GM12878 (cell line): ENCODE measurements around the gene IL20RA. TPM values are rescaled to one million over a fixed set of nuclear protein-coding genes. Genes with fewer than 3 reads are reported as not detected.

ENCODE experiments used
- ATAC-seq: fragments of 200-7000 bp; cut with Tn5 transposase; 3 replicates; pipeline ENCODE4 v1.9.1; 2020; ENCODE audit warnings: mild to moderate bottlenecking, moderate library complexity
- BruUV-seq: library from RNA; stranded (reverse); fragments of 400-500 nt; replicated peaks from 2 replicates; lab custom pipeline; 2021; lab: Mats Ljungman, UMichigan
- CTCF ChIA-PET: fragments of 300-600 bp; sonication (Branson Sonifier 250); formaldehyde crosslinking; extraction: SDS; loops from one replicate; lab custom pipeline; 2021; ENCODE audit warnings: inconsistent platforms; lab: Yijun Ruan, JAX
- POLR2A ChIA-PET: fragments of 350-600 bp; formaldehyde crosslinking; extraction: SDS; loops from one replicate; lab custom pipeline; 2021; ENCODE audit warnings: inconsistent platforms; lab: Charles Lee
- RAD21 ChIA-PET: fragments of 300-600 bp; sonication (Branson Sonifier 250); formaldehyde crosslinking; loops from one replicate; lab custom pipeline; 2023; ENCODE audit warnings: antibody characterized with exemption; ENCODE audit not compliant: unreplicated experiment; lab: Charles Lee
- SMC1A ChIA-PET: fragments of 300-600 bp; sonication (Branson Sonifier 250); formaldehyde crosslinking; loops from one replicate; lab custom pipeline; 2023; ENCODE audit not compliant: unreplicated experiment, uncharacterized antibody; lab: Charles Lee
- DNase-seq: peaks from one replicate; pipeline ENCODE4 v3.0.0-alpha.2; 2011; ENCODE audit warnings: low read depth, low spot score
- FAIRE-seq: peaks from 3 replicates; lab custom pipeline; 2011; peaks lifted over from hg19 to GRCh38; lab: Jason Lieb, UNC
- H2AFZ ChIP-seq: 2 replicates; pipeline ENCODE4 v1.6.0; 2011; ENCODE audit warnings: low read depth, low read length, control low read depth; ENCODE audit not compliant: control insufficient read depth
- H3K27ac ChIP-seq: 2 replicates; pipeline ENCODE4 v1.5.1; 2011; ENCODE audit warnings: control low read depth; ENCODE audit not compliant: control insufficient read depth, insufficient read depth
- H3K27me3 ChIP-seq, 2 experiments: replicated peaks in 1 of 2; 2 replicates each; pipeline versions ENCODE4 v1.6.0 to v1.6.1; 2011; ENCODE audit warnings: low read length in 1 of 2; ENCODE audit not compliant: control insufficient read depth in 2 of 2, insufficient read depth in 2 of 2
- H3K36me3 ChIP-seq, 2 experiments: 2 replicates each; pipeline ENCODE4 v1.5.1; 2011; ENCODE audit warnings: low read length in 1 of 2; ENCODE audit not compliant: control insufficient read depth in 2 of 2, insufficient read depth in 2 of 2
- H3K4me1 ChIP-seq: 2 replicates; pipeline ENCODE4 v1.6.1; 2011; ENCODE audit warnings: mild to moderate bottlenecking, low read length, moderate library complexity, mixed read lengths; ENCODE audit not compliant: control insufficient read depth, insufficient read depth
- H3K4me2 ChIP-seq: 2 replicates; pipeline ENCODE4 v1.6.0; 2011; ENCODE audit warnings: control low read depth; ENCODE audit not compliant: control insufficient read depth, insufficient read depth
- H3K4me3 ChIP-seq: fragments of 200-600 bp; sonication (generic); 2 replicates; pipeline ENCODE4 v1.5.1; 2016
- H3K79me2 ChIP-seq: 2 replicates; pipeline ENCODE4 v1.6.0; 2011; ENCODE audit warnings: low read length; ENCODE audit not compliant: control insufficient read depth, insufficient read depth
- H3K9ac ChIP-seq: 2 replicates; pipeline ENCODE4 v1.8.0; 2011; ENCODE audit warnings: low read length, control low read depth, mixed read lengths; ENCODE audit not compliant: control insufficient read depth, insufficient read depth
- H3K9me3 ChIP-seq: replicated peaks from 3 replicates; pipeline ENCODE4 v1.5.1; 2011; ENCODE audit warnings: mild to moderate bottlenecking, low read length; ENCODE audit not compliant: control insufficient read depth, insufficient read depth
- H4K20me1 ChIP-seq: 2 replicates; pipeline ENCODE4 v1.6.0; 2011; ENCODE audit not compliant: control insufficient read depth, insufficient read depth
- FOXM1 ChIP-seq: IDR thresholded peaks from 2 replicates; pipeline ENCODE4 v1.6.1; 2012; ENCODE audit warnings: low read depth, mild to moderate bottlenecking, inconsistent platforms, low read length, moderate library complexity
- IKZF1 ChIP-seq: fragments of 450-650 bp; conservative IDR thresholded peaks from 2 replicates; pipeline ENCODE4 v1.6.1; 2017; ENCODE audit warnings: antibody characterized with exemption, mild to moderate bottlenecking
- IKZF2 ChIP-seq, 2 experiments: fragments of 450-650 bp; IDR thresholded peaks; 2 replicates each; pipeline ENCODE4 v1.6.1; 2017; ENCODE audit warnings: mild to moderate bottlenecking in 2 of 2, moderate library complexity in 2 of 2
- MXI1 ChIP-seq: fragments of 150-350 bp; IDR thresholded peaks from 2 replicates; pipeline ENCODE4 v1.6.1; 2011; ENCODE audit warnings: low read depth, mild to moderate bottlenecking, inconsistent platforms, low read length, improper control_type of control experiment
- NRF1 ChIP-seq: conservative IDR thresholded peaks from 2 replicates; pipeline ENCODE4 v1.6.1; 2011; ENCODE audit warnings: mild to moderate bottlenecking, low read depth, low read length, improper control_type of control experiment
- STAT3 ChIP-seq: IDR thresholded peaks from 2 replicates; pipeline ENCODE4 v1.6.1; 2011; ENCODE audit warnings: low read depth, low read length, improper control_type of control experiment
- SUZ12 ChIP-seq: fragments of 200-600 bp; sonication (generic); IDR thresholded peaks from one replicate; pipeline ENCODE4 v1.6.1; 2018; ENCODE audit warnings: antibody characterized with exemption, mild to moderate bottlenecking; ENCODE audit not compliant: unreplicated experiment
- TCF12 ChIP-seq: IDR thresholded peaks from 2 replicates; pipeline ENCODE4 v1.6.1; 2011; ENCODE audit warnings: low read depth, mild to moderate bottlenecking, low read length
- ZNF207 ChIP-seq: fragments of 450-650 bp; IDR thresholded peaks from 2 replicates; pipeline ENCODE4 v1.6.1; 2014; ENCODE audit warnings: antibody characterized with exemption, mild to moderate bottlenecking, borderline replicate concordance
- WGBS: methylation state at CpG from one replicate; pipeline ENCODE4 v1.1.6; 2016; ENCODE audit warnings: low lambda C conversion rate; ENCODE audit not compliant: insufficient replicate concordance, insufficient coverage; ENCODE audit errors: missing lambda C conversion rate; 5-methylcytosine and 5-hydroxymethylcytosine counted together
- in situ Hi-C: fragments of 300-500 bp; cut with MboI; formaldehyde crosslinking; loops from 9 replicates; pipeline ENCODE4 v1.14.3; 2018; ENCODE audit warnings: mixed read lengths
- intact Hi-C: fragments of 100-400 bp; cut with micrococcal nuclease; formaldehyde crosslinking; loops from one replicate; pipeline ENCODE4 v1.14.2; 2022; ENCODE audit not compliant: unreplicated experiment
- polyA plus RNA-seq, 11 experiments: library from polyadenylated mRNA; depleted of rRNA in 4 of 11; unstranded in 6 of 11; stranded (reverse) in 5 of 11; fragments of >200 nt; fragmentation: Nextera tagmentation in 4 of 11; fragmentation: Illumina TruSeq in 1 of 11; extraction: Ambion mirVana in 4 of 11; extraction: Trizol in 1 of 11; gene quantifications; 1 replicate in 1 of 11; 2 replicates in 10 of 11; pipeline versions ENCODE4 v1.2.1 to v1.2.3, GENCODE V29; 2011 to 2016; ENCODE audit warnings: inconsistent platforms in 2 of 11, missing spikeins in 2 of 11, low read depth in 1 of 11
- total RNA-seq, 4 experiments: library from RNA; depleted of rRNA in 3 of 4; stranded (reverse); fragments of >200 nt in 3 of 4; fragmentation: Illumina TruSeq in 1 of 4; extraction: Trizol in 1 of 4; gene quantifications; 2 replicates each; pipeline versions ENCODE4 v1.2.1 to v1.2.3, GENCODE V29; 2013 to 2021
- TF ChIP-seq, protein P1 (sequence below): IDR thresholded peaks from 2 replicates; pipeline ENCODE4 v1.6.1; 2012; ENCODE audit warnings: low read length, inconsistent platforms

The IL20RA gene
- total and polyA plus RNA-seq, 10 of the 15 experiments (the other 5 are each of a cell fraction or from before 2014, with no cell fraction given) = 0.02 to 0.16 (median 0.09) TPM; not detected in 3

DNA sequence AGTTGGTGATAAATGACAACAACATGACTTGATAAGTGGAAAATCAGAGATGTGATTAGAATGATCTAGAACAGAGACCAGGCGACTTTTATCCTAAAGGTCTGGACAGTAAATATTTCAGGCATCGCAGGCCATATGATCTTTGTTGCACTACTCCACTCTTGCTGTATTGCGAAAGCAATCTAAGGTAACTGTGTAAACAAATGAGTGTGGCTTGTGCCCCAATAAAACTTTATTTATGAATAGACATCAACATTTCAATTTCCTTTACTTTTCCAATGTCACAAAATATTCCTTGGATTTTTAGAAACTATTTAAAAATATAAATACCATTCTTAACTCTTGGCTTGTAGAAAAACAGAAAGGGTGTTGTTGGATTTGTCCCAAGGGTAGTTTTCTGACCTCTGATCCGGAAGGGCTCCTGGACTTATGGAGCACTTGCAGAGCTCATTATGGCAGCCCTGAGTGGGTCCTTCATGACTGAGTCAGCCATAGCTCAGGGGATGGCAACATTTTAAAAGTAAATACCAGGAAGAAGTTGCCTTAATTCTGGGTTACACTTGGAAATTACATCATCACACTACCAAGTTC is 34.5 kb downstream of the IL20RA start:
- H3K27ac ChIP-seq = no peak overlapping the region
- in situ Hi-C loops (no loop called here), intact Hi-C loops (no loop called here)
- H3K9me3 ChIP-seq = no peaks in the 10 kb centered on the region
- no peak for DNase-seq
- TF ChIP-seq NRF1 = no peak
- no peak for TF ChIP-seq TCF12
- H3K9ac ChIP-seq = no peak overlapping the region
- H3K36me3 ChIP-seq = no peaks in the 10 kb centered on the region
- no peaks in the 10 kb centered on the region for H3K4me1 ChIP-seq
- RAD21 ChIA-PET = no interaction called here
- no peaks in the 10 kb centered on the region for H4K20me1 ChIP-seq
- SMC1A ChIA-PET = interaction anchor here (0.5 to 0.7 kb wide), 2 partner anchors 10 to 88 kb away, joined by 3 read pairs; partner anchors contain the start of gene SLC35D3
- H3K79me2 ChIP-seq = no peaks in the 10 kb centered on the region
- CTCF ChIA-PET = no interaction called here
- no peak for FAIRE-seq
- no peak for ATAC-seq
- POLR2A ChIA-PET = no interaction called here
- no peak overlapping the region for H3K4me2 ChIP-seq
- H2AFZ ChIP-seq = no peak overlapping the region
- WGBS = 36% methylated on average over 4 of the region's 4 CpGs
- H3K4me3 ChIP-seq = no peak overlapping the region
- peaks cover 0 to 9% of the 10 kb centered on the region in 2 experiments; a peak in 2 of 4 replicates for H3K27me3 ChIP-seq
- no TSS peak for BruUV-seq

GRCh38 chr6:137008204-137008603 is 36.6 kb downstream of the IL20RA start:
- H2AFZ ChIP-seq = no peak overlapping the region
- CTCF ChIA-PET = no interaction called here

More at GRCh38 chr6:137008204-137008603, 36.6 kb downstream of the IL20RA start:
- H3K27ac ChIP-seq = no peak overlapping the region
- POLR2A ChIA-PET = no interaction called here
- no peaks in the 10 kb centered on the region for H3K9me3 ChIP-seq
- no peak overlapping the region for H3K9ac ChIP-seq
- RAD21 ChIA-PET = no interaction called here
- TF ChIP-seq IKZF2 (IDR thresholded peaks at IDR 0.05) (no peak), ZNF207 (no peak), STAT3 (no peak), SUZ12 (no peak), MXI1 (no peak), IKZF1 (no peak), FOXM1 (no peak)
- TF ChIP-seq, protein P1, sequence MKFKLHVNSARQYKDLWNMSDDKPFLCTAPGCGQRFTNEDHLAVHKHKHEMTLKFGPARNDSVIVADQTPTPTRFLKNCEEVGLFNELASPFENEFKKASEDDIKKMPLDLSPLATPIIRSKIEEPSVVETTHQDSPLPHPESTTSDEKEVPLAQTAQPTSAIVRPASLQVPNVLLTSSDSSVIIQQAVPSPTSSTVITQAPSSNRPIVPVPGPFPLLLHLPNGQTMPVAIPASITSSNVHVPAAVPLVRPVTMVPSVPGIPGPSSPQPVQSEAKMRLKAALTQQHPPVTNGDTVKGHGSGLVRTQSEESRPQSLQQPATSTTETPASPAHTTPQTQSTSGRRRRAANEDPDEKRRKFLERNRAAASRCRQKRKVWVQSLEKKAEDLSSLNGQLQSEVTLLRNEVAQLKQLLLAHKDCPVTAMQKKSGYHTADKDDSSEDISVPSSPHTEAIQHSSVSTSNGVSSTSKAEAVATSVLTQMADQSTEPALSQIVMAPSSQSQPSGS = no peak
- no peaks in the 10 kb centered on the region for H3K36me3 ChIP-seq
- no peak for DNase-seq
- no peak overlapping the region for H3K4me3 ChIP-seq
- no peaks in the 10 kb centered on the region for H3K4me1 ChIP-seq
- no peak overlapping the region for H3K4me2 ChIP-seq
- no peak for ATAC-seq
- WGBS = 14% methylated on average over 9 of the region's 9 CpGs
- H3K79me2 ChIP-seq = no peaks in the 10 kb centered on the region
- intact Hi-C loops (no loop called here), in situ Hi-C loops (no loop called here)
- SMC1A ChIA-PET = no interaction called here
- FAIRE-seq = no peak
- no TSS peak for BruUV-seq
- no peaks in the 10 kb centered on the region for H4K20me1 ChIP-seq
- H3K27me3 ChIP-seq = peaks cover 0 to 12% of the 10 kb centered on the region in 2 experiments; a peak in 2 of 4 replicates
